ENCODE data around the gene SIM2. TPM values are rescaled to one million over a fixed set of nuclear protein-coding genes. Genes with fewer than 3 reads are reported as not detected.

The SIM2 gene
- total and polyA plus RNA-seq, 2 donors (not counting 1 experiment from before 2014, with no cell fraction given), result 0.22 TPM; not detected in 1

GRCh38 chr21:36721817-36722216 is 22.9 kb downstream of the SIM2 start:
- no peaks in the 10 kb centered on the region for H4K20me1 ChIP-seq (ENCODE audit: control insufficient read depth, extremely low read depth, insufficient read depth, low read length)
- TF ChIP-seq CTCF (conservative IDR thresholded peaks at IDR 0.05 in 1 of 2, IDR thresholded peaks at IDR 0.05 in 1 of 2; ENCODE audit: low read depth in 1 of 2, low read length in 2 of 2) (no peak), EZH2 (IDR thresholded peaks at IDR 0.05; ENCODE audit: low read length, missing control alignments) (no peak)
- no peak overlapping the region for H3K9ac ChIP-seq (ENCODE audit: insufficient read depth, low read length)
- peaks cover 12% of the 10 kb centered on the region for H3K27me3 ChIP-seq (ENCODE audit: control insufficient read depth, insufficient read depth, low read length)
- no peaks in the 10 kb centered on the region for H3K79me2 ChIP-seq (ENCODE audit: control insufficient read depth, insufficient read depth, low read length)
- no peak overlapping the region for H2AFZ ChIP-seq (ENCODE audit: low read length)
- no peaks in the 10 kb centered on the region for H3K36me3 ChIP-seq (ENCODE audit: control insufficient read depth, insufficient read depth, low read length)
- no peak overlapping the region for H3K4me3 ChIP-seq (replicated peaks in 1 of 4; ENCODE audit: control extremely low read depth in 1 of 4, insufficient read depth in 1 of 4, low read depth in 3 of 4, low read length in 4 of 4)
- H3K9me3 ChIP-seq (ENCODE audit: control insufficient read depth, insufficient read depth, low read depth, low read length), result no peaks in the 10 kb centered on the region
- no peak for DNase-seq (ENCODE audit: low read depth in 2 of 2)
- H3K27ac ChIP-seq (ENCODE audit: insufficient read depth, low read length), result no peak overlapping the region
- no peaks in the 10 kb centered on the region for H3K4me1 ChIP-seq (ENCODE audit: control insufficient read depth, extremely low read depth, insufficient read depth, low read length)
- H3K4me2 ChIP-seq (ENCODE audit: extremely low read depth, insufficient read depth, low read length), result no peak overlapping the region

- no peaks in the 10 kb centered on the region for H3K36me3 ChIP-seq (ENCODE audit: control insufficient read depth, insufficient read depth, low read length)
- H3K4me2 ChIP-seq (ENCODE audit: extremely low read depth, insufficient read depth, low read length), result no peak overlapping the region
- H3K9me3 ChIP-seq (ENCODE audit: control insufficient read depth, insufficient read depth, low read depth, low read length), result no peaks in the 10 kb centered on the region
- DNase-seq (ENCODE audit: low read depth in 2 of 2), result no peak
- no peaks in the 10 kb centered on the region for H3K79me2 ChIP-seq (ENCODE audit: control insufficient read depth, insufficient read depth, low read length)
- H3K27me3 ChIP-seq (ENCODE audit: control insufficient read depth, insufficient read depth, low read length), result peaks cover 13% of the 10 kb centered on the region
- no peak overlapping the region for H3K4me3 ChIP-seq (replicated peaks in 1 of 4; ENCODE audit: control extremely low read depth in 1 of 4, insufficient read depth in 1 of 4, low read depth in 3 of 4, low read length in 4 of 4)
- no peak overlapping the region for H3K9ac ChIP-seq (ENCODE audit: insufficient read depth, low read length)
- no peak for TF ChIP-seq EZH2 (IDR thresholded peaks at IDR 0.05; ENCODE audit: low read length, missing control alignments)
- H3K4me1 ChIP-seq (ENCODE audit: control insufficient read depth, extremely low read depth, insufficient read depth, low read length), result no peaks in the 10 kb centered on the region
- no peak overlapping the region for H3K27ac ChIP-seq (ENCODE audit: insufficient read depth, low read length)
- no peak overlapping the region for H2AFZ ChIP-seq (ENCODE audit: low read length)
- no peaks in the 10 kb centered on the region for H4K20me1 ChIP-seq (ENCODE audit: control insufficient read depth, extremely low read depth, insufficient read depth, low read length)
Measured at GRCh38 chr21:36722370-36723368, 23.8 kb downstream of the SIM2 start.

DNA sequence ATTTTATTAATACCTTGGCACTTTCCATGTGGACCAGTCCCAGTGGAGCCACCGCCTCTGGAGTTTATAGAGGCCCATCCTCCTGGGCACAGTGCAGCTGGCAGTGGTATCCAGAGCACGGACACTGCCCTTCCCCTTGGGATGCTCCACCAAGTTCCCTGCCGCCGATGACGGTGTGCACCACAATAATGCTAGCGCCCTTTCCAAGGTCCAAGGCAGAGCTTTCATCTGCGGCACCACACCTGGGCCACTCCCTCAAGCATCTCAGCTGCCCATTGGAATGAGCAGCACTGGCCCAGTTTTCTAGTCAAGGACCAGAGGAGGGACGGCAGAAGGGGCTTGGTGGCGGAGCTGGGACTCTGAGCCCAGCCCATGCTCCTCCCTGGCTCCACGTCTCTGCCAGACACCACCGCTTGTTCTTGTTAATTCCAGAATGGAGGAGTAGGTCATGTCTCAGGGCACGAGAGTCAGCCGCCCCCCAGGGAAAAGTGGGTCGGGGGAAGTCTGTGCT is 24.5 kb downstream of the SIM2 start:
- Histone ChIP-seq H3K36me3 (ENCODE audit: control insufficient read depth, insufficient read depth, low read length) (no peaks in the 10 kb centered on the region), H3K9ac (ENCODE audit: insufficient read depth, low read length) (no peak overlapping the region), H3K27me3 (ENCODE audit: control insufficient read depth, insufficient read depth, low read length) (peaks cover 9% of the 10 kb centered on the region), H3K9me3 (ENCODE audit: control insufficient read depth, insufficient read depth, low read depth, low read length) (no peaks in the 10 kb centered on the region), H3K4me1 (ENCODE audit: control insufficient read depth, extremely low read depth, insufficient read depth, low read length) (no peaks in the 10 kb centered on the region), H4K20me1 (ENCODE audit: control insufficient read depth, extremely low read depth, insufficient read depth, low read length) (no peaks in the 10 kb centered on the region), H3K79me2 (ENCODE audit: control insufficient read depth, insufficient read depth, low read length) (no peaks in the 10 kb centered on the region), H3K4me2 (ENCODE audit: extremely low read depth, insufficient read depth, low read length) (no peak overlapping the region), H2AFZ (ENCODE audit: low read length) (no peak overlapping the region), H3K4me3 (replicated peaks in 1 of 4; ENCODE audit: control extremely low read depth in 1 of 4, insufficient read depth in 1 of 4, low read depth in 3 of 4, low read length in 4 of 4) (no peak overlapping the region), H3K27ac (ENCODE audit: insufficient read depth, low read length) (no peak overlapping the region)
- TF ChIP-seq EZH2 (IDR thresholded peaks at IDR 0.05; ENCODE audit: low read length, missing control alignments) (no peak), CTCF (conservative IDR thresholded peaks at IDR 0.05 in 1 of 2, IDR thresholded peaks at IDR 0.05 in 1 of 2; ENCODE audit: low read depth in 1 of 2, low read length in 2 of 2) (no peak)
- no peak for DNase-seq (ENCODE audit: low read depth in 2 of 2)
